GM10266 (cell line): ENCODE measurements around the gene RNF113B.

Experiments used
- DNase-seq: peaks from one replicate; pipeline ENCODE4 v3.0.0; 2012; ENCODE audit errors: extremely low spot score
- CTCF ChIP-seq: IDR thresholded peaks from 2 replicates; pipeline ENCODE4 v1.5.1; 2012; ENCODE audit warnings: mild to moderate bottlenecking, low read depth; ENCODE audit not compliant: control insufficient read depth, insufficient read depth; ENCODE audit errors: missing control alignments

Gene RNF113B

GRCh38 chr13:98174307-98174706, 2.8 kb downstream of the RNF113B start:
- no peak for TF ChIP-seq CTCF
- DNase-seq: no peak

GRCh38 chr13:98173431-98174152, 3.5 kb downstream of the RNF113B start:
- no peak for DNase-seq
- TF ChIP-seq CTCF: no peak

- TF ChIP-seq CTCF: no peak
- no peak for DNase-seq
Observed at GRCh38 chr13:98172590-98173422, 4.3 kb downstream of the RNF113B start.

GRCh38 chr13:98171900-98172589, 5.0 kb downstream of the RNF113B start:
- DNase-seq: no peak
- no peak for TF ChIP-seq CTCF

GRCh38 chr13:98169331-98169730, 7.7 kb downstream of the RNF113B start:
- DNase-seq: no peak
- TF ChIP-seq CTCF: no peak

- DNase-seq: no peak
- no peak for TF ChIP-seq CTCF
Observed at GRCh38 chr13:98162935-98163334, 14.1 kb downstream of the RNF113B start.
